Gastroesophageal sphincter (tissue), 3 donors: ENCODE data around the gene SGPP2.

Experiments
- CTCF ChIP-seq, 4 experiments: fragments of 200-600 bp in 2 of 4; fragments of 450-650 bp in 2 of 4; sonication (generic) in 1 of 4; IDR thresholded peaks; one replicate each; pipeline ENCODE4 v1.5.1; 2017 to 2019; ENCODE audit warnings: antibody characterized with exemption in 4 of 4, mild to moderate bottlenecking in 2 of 4, moderate library complexity in 2 of 4
- POLR2A ChIP-seq, 2 donors: fragments of 450-650 bp; IDR thresholded peaks; one replicate each; pipeline ENCODE4 v1.6.1; 2017; ENCODE audit warnings: antibody characterized with exemption in 2 of 2, mild to moderate bottlenecking in 2 of 2, moderate library complexity in 1 of 2
- POLR2AphosphoS5 ChIP-seq: sonication (generic); formaldehyde crosslinking; IDR thresholded peaks from one replicate; pipeline ENCODE4 v1.6.1; 2017; ENCODE audit warnings: antibody characterized with exemption

- TF ChIP-seq CTCF (IDR thresholded peaks at IDR 0.05), result no peak
- TF ChIP-seq POLR2A (IDR thresholded peaks at IDR 0.05), result no peak
- TF ChIP-seq POLR2AphosphoS5, result peak; percentile 65
Observed at GRCh38 chr2:222569826-222570225, 145.5 kb downstream of the SGPP2 start.
